22Rv1 (cell line): ENCODE measurements around the gene CACNG5.

ENCODE experiments used
- H3K27ac ChIP-seq: fragments of 450-650 bp; 2 replicates; pipeline ENCODE4 v1.5.1; 2017
- CTCF ChIP-seq: fragments of 450-650 bp; IDR thresholded peaks from 2 replicates; pipeline ENCODE4 v1.5.1; 2017; ENCODE audit warnings: mild to moderate bottlenecking
- ZFX ChIP-seq: fragments of 450-650 bp; IDR thresholded peaks from 2 replicates; pipeline ENCODE4 v1.6.1; 2017; ENCODE audit warnings: antibody characterized with exemption, borderline replicate concordance

Gene CACNG5

GRCh38 chr17:66810951-66811682 lies 23.8 kb upstream of the CACNG5 start:
- H3K27ac ChIP-seq: no peak overlapping the region
- no peak for TF ChIP-seq CTCF
- no peak for TF ChIP-seq ZFX

- TF ChIP-seq ZFX (no peak), CTCF (no peak)
- no peak overlapping the region for H3K27ac ChIP-seq
Measured at GRCh38 chr17:66811683-66812054, 23.2 kb upstream of the CACNG5 start.

- TF ChIP-seq ZFX (no peak), CTCF (no peak)
- no peak overlapping the region for H3K27ac ChIP-seq
Measured at GRCh38 chr17:66812571-66812970, 22.3 kb upstream of the CACNG5 start.

- H3K27ac ChIP-seq: no peak overlapping the region
- TF ChIP-seq CTCF (no peak), ZFX (no peak)
Measured at GRCh38 chr17:66813296-66813695, 21.6 kb upstream of the CACNG5 start.

- TF ChIP-seq ZFX (no peak), CTCF (no peak)
Measured at GRCh38 chr17:66814026-66814425, 20.9 kb upstream of the CACNG5 start.

GRCh38 chr17:66814570-66814969 lies 20.3 kb upstream of the CACNG5 start:
- H3K27ac ChIP-seq: no peak overlapping the region
- no peak for TF ChIP-seq CTCF
- TF ChIP-seq ZFX: no peak

More at GRCh38 chr17:66814026-66814425, 20.9 kb upstream of the CACNG5 start:
- no peak overlapping the region for H3K27ac ChIP-seq

GRCh38 chr17:66817750-66818149 lies 17.2 kb upstream of the CACNG5 start:
- no peak overlapping the region for H3K27ac ChIP-seq
- TF ChIP-seq ZFX: no peak

GRCh38 chr17:66819466-66819865 lies 15.5 kb upstream of the CACNG5 start:
- TF ChIP-seq ZFX (no peak), CTCF (no peak)
- no peak overlapping the region for H3K27ac ChIP-seq
